ENCODE measurements around the gene GALNT9.
"Not testable (repeated sequence)": the region's sequence is repeated elsewhere in the genome, so short reads cannot be mapped to it uniquely, and the experiment has no call there.

Gene GALNT9

GRCh38 chr12:132152411-132152821, 177.0 kb downstream of the GALNT9 start:
- peaks cover 7% of the 10 kb centered on the region for H3K27me3 ChIP-seq (ENCODE audit: control insufficient read depth, insufficient read depth, low read length)
- no peak overlapping the region for H3K27ac ChIP-seq (ENCODE audit: low read length)
- H3K4me1 ChIP-seq (ENCODE audit: control insufficient read depth, low read depth, low read length): no peaks in the 10 kb centered on the region
- no peak overlapping the region for H3K4me3 ChIP-seq (ENCODE audit: low read length)
- no peak overlapping the region for H3K9ac ChIP-seq (ENCODE audit: low read length)
- H3K36me3 ChIP-seq (ENCODE audit: control insufficient read depth, low read depth, low read length): no peaks in the 10 kb centered on the region
- no peaks in the 10 kb centered on the region for H3K9me3 ChIP-seq (ENCODE audit: control insufficient read depth, low read depth, low read length)

DNA sequence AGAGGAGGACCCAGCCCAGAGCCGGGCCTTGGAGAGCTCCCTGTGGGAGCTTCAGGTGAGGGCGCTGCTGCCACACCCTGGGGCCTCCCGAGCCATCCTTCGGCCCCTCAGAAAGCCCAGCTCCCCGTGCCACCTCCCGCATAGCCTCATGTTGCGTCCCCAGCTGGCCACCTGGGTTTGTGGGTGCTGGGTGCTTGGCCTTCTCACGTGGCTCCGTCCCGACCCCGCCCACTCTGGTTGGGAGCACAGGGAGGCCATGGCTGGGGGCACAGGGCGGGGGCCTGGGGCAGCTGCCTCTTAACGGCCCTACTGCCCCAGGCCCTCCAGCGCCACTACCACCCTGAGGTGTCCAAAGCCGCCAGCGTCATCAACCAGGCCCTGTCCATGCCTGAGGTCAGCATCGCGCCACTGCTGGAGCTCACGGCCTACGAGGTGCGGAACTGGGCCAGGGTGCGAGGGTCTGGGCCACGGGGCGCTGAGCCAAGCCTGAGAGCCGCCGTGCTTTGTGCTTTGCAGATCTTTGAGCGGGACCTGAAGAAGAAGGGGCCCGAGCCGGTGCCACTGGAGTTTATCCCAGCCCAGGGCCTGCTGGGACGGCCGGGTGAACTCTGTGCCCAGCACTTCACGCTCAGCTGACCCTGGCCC, 177.5 kb downstream of the GALNT9 start:
- peaks cover 7% of the 10 kb centered on the region for H3K27me3 ChIP-seq (ENCODE audit: control insufficient read depth, insufficient read depth, low read length)
- H3K9me3 ChIP-seq (ENCODE audit: control insufficient read depth, low read depth, low read length): no peaks in the 10 kb centered on the region
- no peaks in the 10 kb centered on the region for H3K4me1 ChIP-seq (ENCODE audit: control insufficient read depth, low read depth, low read length)
- H3K36me3 ChIP-seq (ENCODE audit: control insufficient read depth, low read depth, low read length): no peaks in the 10 kb centered on the region
- no peak overlapping the region for H3K27ac ChIP-seq (ENCODE audit: low read length)
- H3K9ac ChIP-seq (ENCODE audit: low read length): no peak overlapping the region
- no peak overlapping the region for H3K4me3 ChIP-seq (ENCODE audit: low read length)

GRCh38 chr12:132151145-132151765, 178.1 kb downstream of the GALNT9 start:
- Histone ChIP-seq H3K27me3 (ENCODE audit: control insufficient read depth, insufficient read depth, low read length) (peaks cover 7% of the 10 kb centered on the region), H3K4me1 (ENCODE audit: control insufficient read depth, low read depth, low read length) (no peaks in the 10 kb centered on the region), H3K27ac (ENCODE audit: low read length) (no peak overlapping the region), H3K9ac (ENCODE audit: low read length) (no peak overlapping the region), H3K9me3 (ENCODE audit: control insufficient read depth, low read depth, low read length) (no peaks in the 10 kb centered on the region), H3K36me3 (ENCODE audit: control insufficient read depth, low read depth, low read length) (peaks cover 3% of the 10 kb centered on the region), H3K4me3 (ENCODE audit: low read length) (no peak overlapping the region)

GRCh38 chr12:132150780-132151144, 178.6 kb downstream of the GALNT9 start:
- H3K27ac ChIP-seq (ENCODE audit: low read length): no peak overlapping the region
- H3K36me3 ChIP-seq (ENCODE audit: control insufficient read depth, low read depth, low read length): peaks cover 5% of the 10 kb centered on the region
- H3K4me3 ChIP-seq (ENCODE audit: low read length): no peak overlapping the region
- no peak overlapping the region for H3K9ac ChIP-seq (ENCODE audit: low read length)
- H3K27me3 ChIP-seq (ENCODE audit: control insufficient read depth, insufficient read depth, low read length): peaks cover 7% of the 10 kb centered on the region
- H3K9me3 ChIP-seq (ENCODE audit: control insufficient read depth, low read depth, low read length): no peaks in the 10 kb centered on the region
- no peaks in the 10 kb centered on the region for H3K4me1 ChIP-seq (ENCODE audit: control insufficient read depth, low read depth, low read length)

DNA sequence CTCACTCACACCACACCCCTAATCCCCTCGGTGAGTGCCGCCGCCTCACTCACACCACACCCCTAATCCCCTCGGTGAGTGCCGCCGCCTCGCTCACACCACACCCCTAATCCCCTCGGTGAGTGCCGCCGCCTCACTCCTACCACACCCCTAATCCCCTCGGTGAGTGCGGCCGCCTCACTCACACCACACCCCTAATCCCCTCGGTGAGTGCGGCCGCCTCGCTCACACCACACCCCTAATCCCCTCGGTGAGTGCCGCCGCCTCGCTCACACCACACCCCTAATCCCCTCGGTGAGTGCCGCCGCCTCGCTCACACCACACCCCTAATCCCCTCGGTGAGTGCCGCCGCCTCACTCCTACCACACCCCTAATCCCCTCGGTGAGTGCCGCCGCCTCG, 179.9 kb downstream of the GALNT9 start:
- H3K4me1 ChIP-seq (ENCODE audit: control insufficient read depth, low read depth, low read length); H3K4me3 ChIP-seq (ENCODE audit: low read length); H3K9ac ChIP-seq (ENCODE audit: low read length); H3K36me3 ChIP-seq (ENCODE audit: control insufficient read depth, low read depth, low read length); H3K27ac ChIP-seq (ENCODE audit: low read length); H3K9me3 ChIP-seq (ENCODE audit: control insufficient read depth, low read depth, low read length); H3K27me3 ChIP-seq (ENCODE audit: control insufficient read depth, insufficient read depth, low read length): not testable (repeated sequence)

DNA sequence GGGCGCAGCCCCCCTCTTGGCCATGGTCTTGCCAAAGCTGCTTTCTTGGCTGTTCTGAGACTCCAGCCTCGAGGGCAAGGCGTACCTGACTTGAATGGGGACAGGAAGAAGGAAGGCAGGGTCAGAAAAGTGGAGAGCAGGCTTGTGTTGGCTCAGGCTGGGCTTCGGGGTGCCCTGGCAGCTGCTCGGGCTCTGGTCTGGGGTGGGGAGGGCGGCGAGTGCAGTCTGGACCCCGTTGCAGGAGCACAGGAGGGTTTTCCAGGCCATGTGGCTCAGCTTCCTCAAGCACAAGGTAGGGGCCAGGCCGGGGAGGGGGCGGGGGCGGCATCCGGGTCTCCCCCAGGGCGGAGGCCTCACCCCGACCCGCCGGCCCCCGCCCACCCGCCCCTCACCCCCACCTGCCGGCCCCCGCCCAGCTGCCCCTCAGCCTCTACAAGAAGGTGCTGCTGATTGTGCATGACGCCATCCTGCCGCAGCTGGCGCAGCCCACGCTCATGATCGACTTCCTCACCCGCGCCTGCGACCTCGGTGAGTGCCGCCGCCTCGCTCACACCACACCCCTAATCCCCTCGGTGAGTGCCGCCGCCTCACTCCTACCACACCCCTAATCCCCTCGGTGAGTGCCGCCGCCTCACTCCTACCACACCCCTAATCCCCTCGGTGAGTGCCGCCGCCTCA, 180.9 kb downstream of the GALNT9 start:
- no peaks in the 10 kb centered on the region for H3K9me3 ChIP-seq (ENCODE audit: control insufficient read depth, low read depth, low read length)
- no peaks in the 10 kb centered on the region for H3K27me3 ChIP-seq (ENCODE audit: control insufficient read depth, insufficient read depth, low read length)
- no peak overlapping the region for H3K9ac ChIP-seq (ENCODE audit: low read length)
- H3K4me3 ChIP-seq (ENCODE audit: low read length): no peak overlapping the region
- no peaks in the 10 kb centered on the region for H3K4me1 ChIP-seq (ENCODE audit: control insufficient read depth, low read depth, low read length)
- H3K36me3 ChIP-seq (ENCODE audit: control insufficient read depth, low read depth, low read length): peaks cover 5% of the 10 kb centered on the region
- H3K27ac ChIP-seq (ENCODE audit: low read length): no peak overlapping the region

- H3K4me3 ChIP-seq (ENCODE audit: low read length): no peak overlapping the region
- H3K36me3 ChIP-seq (ENCODE audit: control insufficient read depth, low read depth, low read length): peaks cover 5% of the 10 kb centered on the region
- no peak overlapping the region for H3K9ac ChIP-seq (ENCODE audit: low read length)
- no peaks in the 10 kb centered on the region for H3K27me3 ChIP-seq (ENCODE audit: control insufficient read depth, insufficient read depth, low read length)
- no peaks in the 10 kb centered on the region for H3K4me1 ChIP-seq (ENCODE audit: control insufficient read depth, low read depth, low read length)
- no peaks in the 10 kb centered on the region for H3K9me3 ChIP-seq (ENCODE audit: control insufficient read depth, low read depth, low read length)
- no peak overlapping the region for H3K27ac ChIP-seq (ENCODE audit: low read length)
These were observed 181.7 kb downstream of the GALNT9 start for GRCh38 chr12:132147423-132148367.

- peaks cover 8% of the 10 kb centered on the region for H3K36me3 ChIP-seq (ENCODE audit: control insufficient read depth, low read depth, low read length)
- H3K4me3 ChIP-seq (ENCODE audit: low read length): no peak overlapping the region
- H3K27ac ChIP-seq (ENCODE audit: low read length): no peak overlapping the region
- H3K27me3 ChIP-seq (ENCODE audit: control insufficient read depth, insufficient read depth, low read length): no peaks in the 10 kb centered on the region
- H3K9me3 ChIP-seq (ENCODE audit: control insufficient read depth, low read depth, low read length): no peaks in the 10 kb centered on the region
- H3K4me1 ChIP-seq (ENCODE audit: control insufficient read depth, low read depth, low read length): no peaks in the 10 kb centered on the region
- H3K9ac ChIP-seq (ENCODE audit: low read length): no peak overlapping the region
These were observed 182.5 kb downstream of the GALNT9 start for GRCh38 chr12:132146772-132147422.

Data from iPS-18a (cell line).